ENCODE results near the gene DENND1A. TPM values are rescaled to one million over a fixed set of nuclear protein-coding genes. Genes with fewer than 3 reads are reported as not detected.
"Not testable (repeated sequence)": the region's sequence is repeated elsewhere in the genome, so short reads cannot be mapped to it uniquely, and the experiment has no call there.

Gene DENND1A
- total RNA-seq, 1 donor from 2014 or later, result 26.1 TPM

GRCh38 chr9:123952641-123953495 lies 22.9 kb upstream of the DENND1A start:
- intact Hi-C loops (cut with DNase I), result no loop called here
- ATAC-seq, result no peak
- DNase-seq (ENCODE audit: low spot score), result no peak

- ATAC-seq (no peak), DNase-seq (ENCODE audit: low spot score) (no peak)
- intact Hi-C loops (cut with DNase I), result no loop called here
These were observed 18.4 kb upstream of the DENND1A start for GRCh38 chr9:123948286-123948685.

DNA sequence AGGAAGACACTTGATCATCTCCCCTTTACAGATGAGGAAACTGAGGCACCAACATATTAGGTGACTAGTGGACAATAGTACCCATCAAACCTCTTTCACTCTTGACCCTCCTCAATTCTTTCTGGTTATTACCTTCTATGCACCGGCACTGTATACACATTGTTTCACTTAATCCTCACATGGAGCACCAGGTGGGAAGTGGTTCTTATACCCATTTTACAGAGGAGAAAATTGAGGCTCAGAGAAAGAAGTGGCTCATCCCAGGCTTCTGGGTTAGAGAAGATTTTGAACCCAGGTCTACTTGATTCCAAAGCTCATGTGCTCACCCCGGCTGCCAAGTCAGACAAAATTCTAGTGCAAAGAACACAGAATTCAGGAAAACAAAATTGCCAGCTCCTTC lies 17.4 kb upstream of the DENND1A start:
- ATAC-seq (no peak), DNase-seq (ENCODE audit: low spot score) (no peak)
- intact Hi-C loops (cut with DNase I), result no loop called here

- intact Hi-C loops (cut with DNase I), result no loop called here
- ATAC-seq, result no peak
- no peak for DNase-seq (ENCODE audit: low spot score)
These were observed 16.3 kb upstream of the DENND1A start for GRCh38 chr9:123946101-123946821.

- ATAC-seq (no peak), DNase-seq (ENCODE audit: low spot score) (no peak)
- intact Hi-C loops (cut with DNase I), result no loop called here
These were observed 15.6 kb upstream of the DENND1A start for GRCh38 chr9:123945532-123945931.

DNA sequence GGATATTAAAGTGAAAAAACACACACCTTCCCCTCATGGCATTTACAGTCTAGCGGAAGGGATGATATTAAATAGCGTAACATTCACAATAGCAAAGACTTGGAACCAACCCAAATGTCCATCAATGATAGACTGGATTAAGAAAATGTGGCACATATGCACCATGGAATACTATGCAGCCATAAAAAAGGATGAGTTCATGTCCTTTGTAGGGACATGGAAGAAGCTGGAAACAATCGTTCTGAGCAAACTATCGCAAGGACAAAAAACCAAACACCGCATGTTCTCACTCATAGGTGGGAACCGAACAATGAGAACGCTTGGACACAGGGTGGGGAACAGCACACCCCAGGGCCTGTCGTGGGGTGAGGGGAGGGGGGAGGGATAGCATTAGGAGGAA lies 14.5 kb upstream of the DENND1A start:
- ATAC-seq; intact Hi-C loops (cut with DNase I): not testable (repeated sequence)

GRCh38 chr9:123943671-123944070 lies 13.7 kb upstream of the DENND1A start:
- intact Hi-C loops (cut with DNase I), result no loop called here
- DNase-seq (ENCODE audit: low spot score), result no peak
- ATAC-seq, result no peak

More for the DNA sequence above, 14.5 kb upstream of the DENND1A start:
- DNase-seq (ENCODE audit: low spot score), result not testable (repeated sequence)

DNA sequence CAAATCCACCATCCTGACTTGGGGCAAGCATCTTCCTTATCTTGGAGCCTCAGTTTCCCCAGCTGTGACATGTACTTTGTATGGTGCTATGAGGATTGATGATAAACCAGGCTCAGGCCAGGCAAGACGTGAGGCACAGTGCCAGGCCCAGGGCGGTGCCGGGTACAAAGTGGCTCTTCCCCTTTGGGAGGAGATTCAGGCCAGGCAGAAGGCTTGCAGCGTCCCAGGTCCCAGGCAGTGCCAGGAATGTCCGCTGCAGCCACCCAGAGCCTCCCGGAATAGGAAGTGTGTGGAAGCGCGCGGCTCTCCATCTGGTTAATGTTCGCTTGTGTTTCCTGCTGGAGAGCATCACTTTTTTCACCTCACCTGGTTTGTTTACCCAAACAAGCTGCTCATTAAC lies 12.6 kb upstream of the DENND1A start:
- DNase-seq (ENCODE audit: low spot score), result no peak
- intact Hi-C loops (cut with DNase I), result no loop called here
- no peak for ATAC-seq

GRCh38 chr9:123941524-123942070 lies 11.7 kb upstream of the DENND1A start:
- ATAC-seq (no peak), DNase-seq (ENCODE audit: low spot score) (no peak)
- intact Hi-C loops (cut with DNase I), result no loop called here

GRCh38 chr9:123940721-123941523 lies 11.0 kb upstream of the DENND1A start:
- no peak for DNase-seq (ENCODE audit: low spot score)
- intact Hi-C loops (cut with DNase I), result no loop called here
- no peak for ATAC-seq

- ATAC-seq, result no peak
- intact Hi-C loops (cut with DNase I), result loop anchor here (5.0 kb wide), 1 partner anchor 81 kb away; no protein-coding TSS in a partner anchor
- no peak for DNase-seq (ENCODE audit: low spot score)
These were observed 8.5 kb upstream of the DENND1A start for GRCh38 chr9:123938401-123938800.

DNA sequence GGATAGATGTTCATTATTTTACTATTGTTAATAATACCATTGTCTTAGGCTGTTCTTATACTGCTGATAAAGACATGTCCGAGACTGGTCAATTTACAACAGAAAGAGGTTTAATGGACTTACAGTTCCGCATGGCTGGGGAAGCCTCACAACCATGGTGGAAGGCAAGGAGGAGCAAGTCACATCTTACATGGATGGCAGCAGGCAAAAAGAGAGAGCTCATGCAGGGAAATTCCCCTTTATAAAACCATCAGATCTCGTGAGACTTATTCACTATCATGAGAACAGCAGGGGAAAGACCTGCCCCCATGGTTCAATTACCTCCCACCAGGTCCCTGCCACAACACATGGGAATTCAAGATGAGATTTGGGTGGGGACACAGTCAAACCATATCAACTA lies 6.6 kb upstream of the DENND1A start:
- DNase-seq (ENCODE audit: low spot score); ATAC-seq: not testable (repeated sequence)
- intact Hi-C loops (cut with DNase I), result loop anchor here (5.0 kb wide), 1 partner anchor 79 kb away; no protein-coding TSS in a partner anchor

DNA sequence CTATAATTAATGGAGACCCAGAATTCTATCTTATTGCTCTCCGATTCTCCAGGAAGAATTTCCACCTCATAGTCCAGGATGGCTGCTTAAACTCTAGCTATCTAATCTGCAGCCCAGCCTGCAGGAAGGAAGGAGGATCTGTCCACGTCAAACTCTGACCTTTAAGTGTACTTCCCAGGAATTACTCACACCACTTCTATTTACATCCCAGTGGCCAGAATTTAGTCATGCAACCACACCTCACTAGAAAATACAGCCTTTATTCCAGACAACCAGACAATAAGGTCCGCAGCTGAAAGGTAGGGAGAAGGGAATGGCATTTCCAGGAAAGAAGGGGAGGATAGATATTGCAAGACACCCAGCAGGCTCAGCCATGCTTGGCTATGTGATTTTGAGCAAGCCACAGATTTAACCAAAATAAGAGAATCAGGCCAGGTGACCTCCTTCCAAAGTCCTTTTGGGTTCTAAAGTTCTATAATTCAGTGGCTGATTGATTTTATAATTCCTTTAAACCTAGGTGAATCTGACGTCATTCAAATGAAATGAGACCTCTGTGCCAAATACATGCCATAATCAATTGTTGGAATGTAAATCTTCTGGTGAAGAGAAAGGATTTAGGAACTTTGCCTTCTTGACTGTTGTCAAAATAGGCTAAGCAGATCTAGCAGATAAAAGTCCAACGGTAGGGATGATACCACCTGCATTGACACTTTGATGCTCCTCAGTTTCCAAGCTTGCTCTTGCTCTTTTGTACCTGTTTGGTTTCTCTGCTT lies 3.7 kb upstream of the DENND1A start:
- intact Hi-C loops (cut with DNase I), result no loop called here
- no peak for ATAC-seq
- DNase-seq (ENCODE audit: low spot score), result no peak

- intact Hi-C loops (cut with DNase I), result no loop called here
- ATAC-seq (peak; percentile 12), DNase-seq (ENCODE audit: low spot score) (peak; percentile 74)
These were observed 603 bp downstream of the DENND1A start for GRCh38 chr9:123929177-123929869.

- DNase-seq (ENCODE audit: low spot score), result no peak
- peak; percentile 72 for ATAC-seq
- intact Hi-C loops (cut with DNase I), result no loop called here
These were observed 1.3 kb downstream of the DENND1A start for GRCh38 chr9:123928533-123929176.

DNA sequence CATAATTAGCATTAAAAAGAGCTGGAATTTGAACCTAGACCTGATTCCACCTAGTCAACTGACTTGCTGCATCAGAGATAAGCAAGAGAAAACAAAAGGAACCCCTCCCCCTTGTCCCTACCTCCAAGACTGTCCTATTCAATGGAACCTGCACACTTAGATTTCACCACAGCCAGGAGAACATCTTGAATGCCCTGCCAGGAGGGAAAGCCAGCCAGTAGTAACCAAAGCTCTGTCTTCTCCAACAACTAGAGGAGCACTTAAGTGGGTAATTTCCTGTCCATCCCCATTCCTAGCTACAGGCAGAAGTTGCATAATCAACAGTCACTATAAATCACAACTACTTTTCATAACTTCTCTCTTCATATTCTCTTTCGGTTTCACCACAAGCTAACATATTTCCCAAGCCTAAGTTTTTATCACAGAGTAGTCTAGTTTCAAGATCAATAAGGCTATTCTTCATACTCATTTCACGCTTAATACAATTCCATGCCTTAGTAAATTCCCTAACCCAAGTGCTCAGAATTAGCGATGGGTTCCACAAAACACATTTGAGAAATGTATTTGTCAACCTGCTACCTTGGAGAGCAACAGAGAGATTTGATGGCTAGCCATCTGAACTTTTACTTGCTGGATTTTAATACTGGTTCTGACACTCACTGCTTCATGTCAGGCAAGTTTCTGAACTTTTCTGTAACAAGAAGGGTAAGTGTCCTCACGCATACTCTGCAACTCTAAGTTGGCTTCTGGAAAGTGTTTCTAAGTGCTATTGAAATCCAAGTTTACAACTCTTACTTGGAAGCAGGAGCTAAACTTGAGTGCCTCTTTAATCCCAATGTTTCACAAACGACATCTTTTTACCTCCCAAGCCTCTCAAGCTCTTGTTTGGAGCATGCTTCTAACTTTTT lies 2.0 kb downstream of the DENND1A start:
- ATAC-seq (peak; percentile 57), DNase-seq (ENCODE audit: low spot score) (no peak)
- intact Hi-C loops (cut with DNase I), result no loop called here
